ENCODE results near the gene DDX39B. TPM values are rescaled to one million over a fixed set of nuclear protein-coding genes. Genes with fewer than 3 reads are reported as not detected.

The DDX39B gene
- total and polyA plus RNA-seq, 9 of the 15 experiments (the other 6 are each of a cell fraction or from before 2014, with no cell fraction given) = 479 to 869 (median 592) TPM

DNA sequence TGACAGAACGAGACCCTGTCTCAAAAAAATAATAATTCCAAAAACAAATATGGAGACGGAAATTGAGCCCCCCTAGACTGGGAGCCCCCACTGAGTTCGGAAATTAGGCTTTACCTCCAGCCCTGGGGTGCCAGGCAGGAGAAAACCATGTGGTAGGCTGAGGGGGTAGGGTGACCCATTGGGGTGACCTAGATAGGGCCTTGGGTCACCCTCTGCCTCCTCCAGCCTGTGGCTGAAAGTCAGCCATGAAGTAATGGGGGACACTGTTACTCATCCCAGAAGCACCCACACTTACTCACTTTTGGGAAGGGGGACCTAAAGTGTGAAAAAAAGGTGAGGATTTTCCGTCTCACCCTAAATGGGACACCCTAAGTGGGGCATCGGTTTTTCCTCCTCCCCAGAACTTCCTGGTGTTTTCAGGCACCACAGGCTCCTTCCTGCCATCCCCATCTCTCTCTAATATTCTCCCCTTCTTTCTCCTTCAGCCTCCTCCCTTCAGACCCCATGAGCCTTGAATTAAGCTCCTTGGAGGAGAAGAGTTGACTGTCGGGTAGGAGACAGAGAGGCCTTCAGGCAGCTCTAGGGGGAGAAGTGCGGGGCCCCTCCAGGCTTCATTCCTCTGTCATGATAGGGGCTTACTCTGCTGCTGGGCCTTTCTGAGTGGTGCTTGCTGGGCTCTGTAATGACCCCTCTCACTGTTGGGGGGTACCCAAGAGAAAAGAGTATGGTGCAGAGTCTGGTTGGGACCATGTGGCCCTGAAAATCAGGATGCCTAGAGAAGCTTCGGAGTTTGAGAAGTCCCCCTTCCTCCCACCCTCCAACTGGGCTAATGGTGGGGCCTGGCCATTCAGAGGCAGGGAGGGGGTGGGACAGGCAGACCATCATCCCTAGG is 38.0 kb upstream of the DDX39B start (continued):
- TF ChIP-seq ZNF124 (CRISPR knock-in tag; IDR thresholded peaks at IDR 0.05) (no peak), ZNF586 (CRISPR knock-in tag; conservative IDR thresholded peaks at IDR 0.05) (no peak), ATF7 (IDR thresholded peaks at IDR 0.05) (no peak)
- TF ChIP-seq, protein P1, sequence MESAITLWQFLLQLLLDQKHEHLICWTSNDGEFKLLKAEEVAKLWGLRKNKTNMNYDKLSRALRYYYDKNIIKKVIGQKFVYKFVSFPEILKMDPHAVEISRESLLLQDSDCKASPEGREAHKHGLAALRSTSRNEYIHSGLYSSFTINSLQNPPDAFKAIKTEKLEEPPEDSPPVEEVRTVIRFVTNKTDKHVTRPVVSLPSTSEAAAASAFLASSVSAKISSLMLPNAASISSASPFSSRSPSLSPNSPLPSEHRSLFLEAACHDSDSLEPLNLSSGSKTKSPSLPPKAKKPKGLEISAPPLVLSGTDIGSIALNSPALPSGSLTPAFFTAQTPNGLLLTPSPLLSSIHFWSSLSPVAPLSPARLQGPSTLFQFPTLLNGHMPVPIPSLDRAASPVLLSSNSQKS (CRISPR knock-in tag; IDR thresholded peaks at IDR 0.05) = no peak
- TF ChIP-seq, protein P2, sequence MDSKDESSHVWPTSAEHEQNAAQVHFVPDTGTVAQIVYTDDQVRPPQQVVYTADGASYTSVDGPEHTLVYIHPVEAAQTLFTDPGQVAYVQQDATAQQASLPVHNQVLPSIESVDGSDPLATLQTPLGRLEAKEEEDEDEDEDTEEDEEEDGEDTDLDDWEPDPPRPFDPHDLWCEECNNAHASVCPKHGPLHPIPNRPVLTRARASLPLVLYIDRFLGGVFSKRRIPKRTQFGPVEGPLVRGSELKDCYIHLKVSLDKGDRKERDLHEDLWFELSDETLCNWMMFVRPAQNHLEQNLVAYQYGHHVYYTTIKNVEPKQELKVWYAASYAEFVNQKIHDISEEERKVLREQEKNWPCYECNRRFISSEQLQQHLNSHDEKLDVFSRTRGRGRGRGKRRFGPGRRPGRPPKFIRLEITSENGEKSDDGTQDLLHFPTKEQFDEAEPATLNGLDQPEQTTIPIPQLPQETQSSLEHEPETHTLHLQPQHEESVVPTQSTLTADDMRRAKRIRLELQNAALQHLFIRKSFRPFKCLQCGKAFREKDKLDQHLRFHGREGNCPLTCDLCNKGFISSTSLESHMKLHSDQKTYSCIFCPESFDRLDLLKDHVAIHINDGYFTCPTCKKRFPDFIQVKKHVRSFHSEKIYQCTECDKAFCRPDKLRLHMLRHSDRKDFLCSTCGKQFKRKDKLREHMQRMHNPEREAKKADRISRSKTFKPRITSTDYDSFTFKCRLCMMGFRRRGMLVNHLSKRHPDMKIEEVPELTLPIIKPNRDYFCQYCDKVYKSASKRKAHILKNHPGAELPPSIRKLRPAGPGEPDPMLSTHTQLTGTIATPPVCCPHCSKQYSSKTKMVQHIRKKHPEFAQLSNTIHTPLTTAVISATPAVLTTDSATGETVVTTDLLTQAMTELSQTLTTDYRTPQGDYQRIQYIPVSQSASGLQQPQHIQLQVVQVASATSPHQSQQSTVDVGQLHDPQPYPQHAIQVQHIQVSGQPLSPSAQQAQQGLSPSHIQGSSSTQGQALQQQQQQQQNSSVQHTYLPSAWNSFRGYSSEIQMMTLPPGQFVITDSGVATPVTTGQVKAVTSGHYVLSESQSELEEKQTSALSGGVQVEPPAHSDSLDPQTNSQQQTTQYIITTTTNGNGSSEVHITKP (IDR thresholded peaks at IDR 0.05; ENCODE audit: partially characterized antibody) = peak; percentile 56
- TF ChIP-seq, protein P3, sequence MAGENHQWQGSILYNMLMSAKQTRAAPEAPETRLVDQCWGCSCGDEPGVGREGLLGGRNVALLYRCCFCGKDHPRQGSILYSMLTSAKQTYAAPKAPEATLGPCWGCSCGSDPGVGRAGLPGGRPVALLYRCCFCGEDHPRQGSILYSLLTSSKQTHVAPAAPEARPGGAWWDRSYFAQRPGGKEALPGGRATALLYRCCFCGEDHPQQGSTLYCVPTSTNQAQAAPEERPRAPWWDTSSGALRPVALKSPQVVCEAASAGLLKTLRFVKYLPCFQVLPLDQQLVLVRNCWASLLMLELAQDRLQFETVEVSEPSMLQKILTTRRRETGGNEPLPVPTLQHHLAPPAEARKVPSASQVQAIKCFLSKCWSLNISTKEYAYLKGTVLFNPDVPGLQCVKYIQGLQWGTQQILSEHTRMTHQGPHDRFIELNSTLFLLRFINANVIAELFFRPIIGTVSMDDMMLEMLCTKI (IDR thresholded peaks at IDR 0.05; ENCODE audit: partially characterized antibody) = no peak
